Astrocyte (in vitro differentiated cells and primary cell): Measurements from ENCODE around the gene COL5A1. TPM values are rescaled to one million over a fixed set of nuclear protein-coding genes. Genes with fewer than 3 reads are reported as not detected.
A peak's percentile ranks its signal among the peaks of the same experiment; 100 is the strongest.

Experiments
- DNase-seq: peaks from one replicate; pipeline ENCODE4 v3.0.0-alpha.2; 2010; ENCODE audit warnings: low read depth
- FAIRE-seq: peaks from 2 replicates; lab custom pipeline; 2011; peaks lifted over from hg19 to GRCh38; lab: Jason Lieb, UNC
- H2AFZ ChIP-seq: 2 replicates; pipeline ENCODE4 v1.6.0; 2012; ENCODE audit warnings: low read depth, low read length, inconsistent platforms
- H3K27ac ChIP-seq: 2 replicates; pipeline ENCODE4 v1.5.1; 2011; ENCODE audit warnings: low read depth, low read length, inconsistent platforms
- H3K27me3 ChIP-seq: 2 replicates; pipeline ENCODE4 v1.6.0; 2011; ENCODE audit warnings: low read length, inconsistent platforms; ENCODE audit not compliant: insufficient read depth
- H3K36me3 ChIP-seq: 2 replicates; pipeline ENCODE4 v1.5.1; 2011; ENCODE audit warnings: low read length, inconsistent platforms; ENCODE audit not compliant: insufficient read depth
- H3K4me1 ChIP-seq: 2 replicates; pipeline ENCODE4 v1.5.1; 2011; ENCODE audit warnings: low read length, inconsistent platforms; ENCODE audit not compliant: insufficient read depth
- H3K4me2 ChIP-seq: 2 replicates; pipeline ENCODE4 v1.6.0; 2012; ENCODE audit warnings: low read length, inconsistent platforms
- H3K4me3 ChIP-seq: 2 replicates; pipeline ENCODE4 v1.5.1; 2011; ENCODE audit warnings: low read depth, mild to moderate bottlenecking, low read length, inconsistent platforms; ENCODE audit not compliant: insufficient read depth
- H3K79me2 ChIP-seq: 2 replicates; pipeline ENCODE4 v1.6.0; 2012; ENCODE audit warnings: mild to moderate bottlenecking, low read length, inconsistent platforms; ENCODE audit not compliant: insufficient read depth
- H3K9ac ChIP-seq: 2 replicates; pipeline ENCODE4 v1.6.0; 2012; ENCODE audit warnings: mild to moderate bottlenecking, low read length, inconsistent platforms
- H3K9me3 ChIP-seq: 2 replicates; pipeline ENCODE4 v1.5.1; 2012; ENCODE audit warnings: low read depth, mild to moderate bottlenecking, low read length, inconsistent platforms; ENCODE audit not compliant: insufficient read depth
- H4K20me1 ChIP-seq: 2 replicates; pipeline ENCODE4 v1.6.0; 2012; ENCODE audit warnings: low read length, inconsistent platforms; ENCODE audit not compliant: insufficient read depth
- H3K27ac Mint-ChIP-seq: one replicate; pipeline ENCODE4 v1.8.0; 2021; ENCODE audit warnings: mild to moderate bottlenecking, mixed read lengths; ENCODE audit not compliant: unreplicated experiment
- H3K27me3 Mint-ChIP-seq: one replicate; pipeline ENCODE4 v1.8.0; 2021; ENCODE audit warnings: low read depth, mixed read lengths; ENCODE audit not compliant: unreplicated experiment
- H3K36me3 Mint-ChIP-seq: one replicate; pipeline ENCODE4 v1.8.0; 2021; ENCODE audit warnings: low read depth, mixed read lengths; ENCODE audit not compliant: unreplicated experiment
- H3K4me1 Mint-ChIP-seq: one replicate; pipeline ENCODE4 v1.8.0; 2021; ENCODE audit warnings: low read depth, mixed read lengths; ENCODE audit not compliant: unreplicated experiment
- H3K4me3 Mint-ChIP-seq: one replicate; pipeline ENCODE4 v1.8.0; 2021; ENCODE audit warnings: mild to moderate bottlenecking, moderate library complexity, mixed read lengths; ENCODE audit not compliant: unreplicated experiment
- H3K9me3 Mint-ChIP-seq: one replicate; pipeline ENCODE4 v1.8.0; 2021; ENCODE audit warnings: mild to moderate bottlenecking, mixed read lengths; ENCODE audit not compliant: unreplicated experiment
- CTCF ChIP-seq: IDR thresholded peaks from 2 replicates; pipeline ENCODE4 v1.5.1; 2011; ENCODE audit warnings: low read depth, mild to moderate bottlenecking, inconsistent platforms, low read length, moderate library complexity; ENCODE audit not compliant: insufficient read depth
- EZH2 ChIP-seq: IDR thresholded peaks from 2 replicates; pipeline ENCODE4 v1.6.1; 2012; ENCODE audit warnings: mild to moderate bottlenecking, low read length, inconsistent platforms; ENCODE audit not compliant: insufficient read depth
- total RNA-seq: library from RNA; stranded (reverse); gene quantifications from 2 replicates; pipeline ENCODE4 v1.2.1, GENCODE V29; 2021

COL5A1 gene
- total RNA-seq, 1 donor from 2014 or later = 1,055 TPM

- H4K20me1 ChIP-seq = peaks cover 98% of the 10 kb centered on the region
- H3K36me3 Mint-ChIP-seq = peaks cover 22% of the 10 kb centered on the region
- no peaks in the 10 kb centered on the region for H3K27me3 Mint-ChIP-seq
- no peak overlapping the region for H3K4me2 ChIP-seq
- no peak overlapping the region for H3K4me3 ChIP-seq
- no peak overlapping the region for H3K27ac ChIP-seq
- H3K9me3 ChIP-seq = no peaks in the 10 kb centered on the region
- H3K4me3 Mint-ChIP-seq = no peak overlapping the region
- H3K4me1 Mint-ChIP-seq = peaks cover 4% of the 10 kb centered on the region
- TF ChIP-seq EZH2 = no peak
- no peak for TF ChIP-seq CTCF
- no peaks in the 10 kb centered on the region for H3K9me3 Mint-ChIP-seq
- no peaks in the 10 kb centered on the region for H3K4me1 ChIP-seq
- DNase-seq = no peak
- no peaks in the 10 kb centered on the region for H3K27me3 ChIP-seq
- peaks cover 33% of the 10 kb centered on the region for H3K79me2 ChIP-seq
- peaks cover 69% of the 10 kb centered on the region for H3K36me3 ChIP-seq
- no peak overlapping the region for H2AFZ ChIP-seq
- peak overlapping the region; percentile 67 for H3K27ac Mint-ChIP-seq
- no peak for FAIRE-seq
- H3K9ac ChIP-seq = no peak overlapping the region
Measured at GRCh38 chr9:134823623-134824022, 182.0 kb downstream of the COL5A1 start.

GRCh38 chr9:134824583-134824982 lies 183.0 kb downstream of the COL5A1 start:
- no peak for FAIRE-seq
- Histone ChIP-seq H2AFZ (no peak overlapping the region), H3K36me3 (peaks cover 68% of the 10 kb centered on the region), H3K27me3 (no peaks in the 10 kb centered on the region), H3K4me2 (no peak overlapping the region), H3K27ac (no peak overlapping the region), H3K4me1 (no peaks in the 10 kb centered on the region), H4K20me1 (peaks cover 97% of the 10 kb centered on the region), H3K9me3 (no peaks in the 10 kb centered on the region), H3K79me2 (peaks cover 31% of the 10 kb centered on the region), H3K9ac (no peak overlapping the region), H3K4me3 (no peak overlapping the region)
- Mint-ChIP-seq H3K4me1 (peaks cover 4% of the 10 kb centered on the region), H3K36me3 (peaks cover 22% of the 10 kb centered on the region), H3K27me3 (no peaks in the 10 kb centered on the region), H3K4me3 (no peak overlapping the region), H3K9me3 (no peaks in the 10 kb centered on the region), H3K27ac (no peak overlapping the region)
- DNase-seq = no peak
- TF ChIP-seq CTCF (no peak), EZH2 (no peak)

- H3K4me1 ChIP-seq = no peaks in the 10 kb centered on the region
- DNase-seq = no peak
- no peak overlapping the region for H3K9ac ChIP-seq
- Mint-ChIP-seq H3K9me3 (no peaks in the 10 kb centered on the region), H3K4me3 (no peak overlapping the region), H3K4me1 (peaks cover 4% of the 10 kb centered on the region), H3K27me3 (no peaks in the 10 kb centered on the region), H3K27ac (peak overlapping the region; percentile 53), H3K36me3 (peaks cover 22% of the 10 kb centered on the region)
- peaks cover 31% of the 10 kb centered on the region for H3K79me2 ChIP-seq
- FAIRE-seq = no peak
- no peak overlapping the region for H3K27ac ChIP-seq
- peaks cover 66% of the 10 kb centered on the region for H3K36me3 ChIP-seq
- H3K4me3 ChIP-seq = no peak overlapping the region
- peaks cover 97% of the 10 kb centered on the region for H4K20me1 ChIP-seq
- TF ChIP-seq EZH2 = no peak
- H3K9me3 ChIP-seq = no peaks in the 10 kb centered on the region
- no peak overlapping the region for H3K4me2 ChIP-seq
- no peak overlapping the region for H2AFZ ChIP-seq
- no peaks in the 10 kb centered on the region for H3K27me3 ChIP-seq
Measured at GRCh38 chr9:134825025-134825424, 183.4 kb downstream of the COL5A1 start.
